SJCRH30 (cell line): ENCODE data around the gene PCDHB14. TPM values are rescaled to one million over a fixed set of nuclear protein-coding genes. Genes with fewer than 3 reads are reported as not detected.
"Not testable (repeated sequence)": the region's sequence is repeated elsewhere in the genome, so short reads cannot be mapped to it uniquely, and the experiment has no call there.

Experiments used
- DNase-seq, 2 experiments: peaks; one replicate each; pipeline ENCODE4 v3.0.0-alpha.2; 2015 to 2020
- H3K27ac ChIP-seq: fragments of 250-450 bp; sonication (Bioruptor Pico); 2 replicates; pipeline ENCODE4 v1.5.1; 2020; ENCODE audit warnings: mild to moderate bottlenecking, moderate library complexity
- H3K27me3 ChIP-seq: fragments of 250-450 bp; sonication (Bioruptor Pico); 2 replicates; pipeline ENCODE4 v1.5.1; 2020; ENCODE audit warnings: mild to moderate bottlenecking, moderate library complexity
- H3K36me3 ChIP-seq: fragments of 250-450 bp; sonication (Bioruptor Pico); 2 replicates; pipeline ENCODE4 v1.5.1; 2020; ENCODE audit warnings: mild to moderate bottlenecking, moderate library complexity
- H3K4me1 ChIP-seq: fragments of 250-450 bp; sonication (Bioruptor Pico); 2 replicates; pipeline ENCODE4 v1.5.1; 2020; ENCODE audit warnings: mild to moderate bottlenecking, moderate library complexity
- H3K4me3 ChIP-seq: fragments of 250-450 bp; sonication (Bioruptor Pico); 2 replicates; pipeline ENCODE4 v1.5.1; 2020; ENCODE audit warnings: mild to moderate bottlenecking, moderate library complexity
- H3K9me3 ChIP-seq: fragments of 250-450 bp; sonication (Bioruptor Pico); replicated peaks from 2 replicates; pipeline ENCODE4 v1.5.1; 2020; ENCODE audit warnings: mild to moderate bottlenecking, moderate library complexity
- total RNA-seq: library from RNA; depleted of rRNA; stranded (reverse); fragments of >200 nt; shearing (Covaris generic); gene quantifications from 2 replicates; pipeline ENCODE4 v1.2.3, GENCODE V29; 2014

PCDHB14 gene
- total RNA-seq, 1 experiment from 2014 or later: 10.9 TPM

DNA sequence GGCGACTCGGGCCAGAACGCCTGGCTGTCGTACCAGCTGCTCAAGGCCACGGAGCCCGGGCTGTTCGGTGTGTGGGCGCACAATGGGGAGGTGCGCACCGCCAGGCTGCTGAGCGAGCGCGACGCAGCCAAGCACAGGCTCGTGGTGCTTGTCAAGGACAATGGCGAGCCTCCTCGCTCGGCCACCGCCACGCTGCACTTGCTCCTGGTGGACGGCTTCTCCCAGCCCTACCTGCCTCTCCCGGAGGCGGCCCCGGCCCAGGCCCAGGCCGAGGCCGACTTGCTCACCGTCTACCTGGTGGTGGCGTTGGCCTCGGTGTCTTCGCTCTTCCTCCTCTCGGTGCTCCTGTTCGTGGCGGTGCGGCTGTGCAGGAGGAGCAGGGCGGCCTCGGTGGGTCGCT lies 28.8 kb upstream of the PCDHB14 start:
- H3K9me3 ChIP-seq, H3K27ac ChIP-seq, H3K4me3 ChIP-seq, DNase-seq, H3K27me3 ChIP-seq, H3K36me3 ChIP-seq, H3K4me1 ChIP-seq: not testable (repeated sequence)

DNA sequence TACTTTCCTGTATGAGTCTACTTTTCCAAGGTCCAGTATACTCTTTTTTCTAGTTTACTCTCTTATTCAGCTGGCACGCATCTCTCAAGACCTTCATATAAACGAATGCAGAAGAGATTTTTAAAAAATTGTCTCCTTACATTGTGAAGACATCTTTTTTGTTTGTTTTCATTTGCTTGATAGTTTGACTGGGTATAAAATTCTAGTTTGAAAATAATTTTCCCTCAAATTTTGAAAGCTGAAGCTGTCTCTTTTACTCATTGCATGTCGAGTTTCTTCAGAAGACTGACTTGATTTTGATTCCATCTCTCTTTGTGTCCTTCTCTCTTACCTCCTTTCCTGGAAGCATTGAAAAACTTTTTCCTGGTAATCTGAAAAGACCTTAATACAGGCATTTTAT lies 26.8 kb upstream of the PCDHB14 start:
- DNase-seq: no peak

DNA sequence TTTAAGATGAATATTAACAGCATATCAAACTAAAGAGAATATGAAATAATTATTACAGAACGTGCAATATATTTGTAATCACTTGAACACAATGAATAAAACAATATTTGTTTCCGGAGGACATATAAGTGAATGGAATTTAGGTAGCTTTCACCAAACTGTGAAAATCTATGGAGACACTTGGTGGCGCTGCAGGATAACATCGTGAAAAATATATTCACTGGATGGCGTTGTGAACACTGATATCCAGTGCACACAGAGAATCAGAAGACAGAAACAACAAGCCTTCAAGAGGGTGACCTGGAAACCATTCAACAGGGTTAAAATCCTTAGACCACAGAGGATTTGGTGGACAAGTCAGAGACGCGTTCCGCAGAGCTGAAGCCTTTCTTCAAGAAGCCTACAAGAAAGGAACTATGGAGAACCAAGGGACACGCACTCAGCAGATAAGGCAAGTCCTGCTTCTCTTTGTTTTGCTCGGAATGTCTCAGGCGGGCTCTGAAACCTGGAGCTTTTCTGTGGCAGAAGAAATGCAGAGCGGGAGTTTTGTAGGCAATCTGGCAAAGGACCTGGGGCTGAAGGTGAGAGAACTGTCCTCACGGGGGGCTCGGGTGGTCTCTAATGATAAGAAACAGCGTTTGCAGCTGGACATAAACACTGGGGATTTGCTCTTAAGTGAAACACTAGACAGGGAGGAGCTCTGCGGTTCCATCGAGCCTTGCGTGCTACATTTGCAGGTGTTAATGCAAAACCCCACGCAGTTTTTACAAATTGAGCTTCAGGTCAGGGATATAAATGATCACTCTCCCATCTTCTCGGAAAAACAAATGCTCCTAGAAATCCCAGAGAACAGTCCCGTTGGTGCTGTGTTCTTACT lies 23.5 kb upstream of the PCDHB14 start, which contains the start of gene PCDHB11:
TSS of gene PCDHB11 (plus strand) at position 269 of the 877 bp plus-strand sequence. CDS start at position 417, 148 bp downstream.
- Histone ChIP-seq H3K4me1 (no peaks in the 10 kb centered on the region), H3K36me3 (no peaks in the 10 kb centered on the region), H3K4me3 (peak within 1 kb of the TSS; percentile 62), H3K27ac (peak within 1 kb of the TSS; percentile 46), H3K9me3 (no peaks in the 10 kb centered on the region; the same call in 1 of the 2 replicates), H3K27me3 (no peaks in the 10 kb centered on the region)
- peak; percentile 35 to 82 for DNase-seq

More for the DNA sequence above, 26.8 kb upstream of the PCDHB14 start:
- no peaks in the 10 kb centered on the region for H3K27me3 ChIP-seq
- no peak overlapping the region for H3K4me3 ChIP-seq
- no peak overlapping the region for H3K27ac ChIP-seq
- no peaks in the 10 kb centered on the region; the same call in 1 of the 2 replicates for H3K9me3 ChIP-seq
- no peaks in the 10 kb centered on the region for H3K4me1 ChIP-seq
- no peaks in the 10 kb centered on the region for H3K36me3 ChIP-seq

GRCh38 chr5:141201126-141201525 lies 22.0 kb upstream of the PCDHB14 start:
- not testable (repeated sequence) for H3K36me3 ChIP-seq, H3K9me3 ChIP-seq, H3K4me3 ChIP-seq, DNase-seq, H3K27me3 ChIP-seq, H3K27ac ChIP-seq, H3K4me1 ChIP-seq

GRCh38 chr5:141201646-141202045 lies 21.5 kb upstream of the PCDHB14 start:
- H3K27ac ChIP-seq, H3K9me3 ChIP-seq, DNase-seq, H3K4me3 ChIP-seq, H3K4me1 ChIP-seq, H3K27me3 ChIP-seq, H3K36me3 ChIP-seq: not testable (repeated sequence)

- peak in 1 of 2 experiments; percentile 55 for DNase-seq
Observed at GRCh38 chr5:141208478-141208877, 14.7 kb upstream of the PCDHB14 start, which contains the start of gene PCDHB12. PCDHB12 (plus strand) TSS chr5:141208719; CDS start chr5:141208908, 189 bp downstream.

GRCh38 chr5:141210281-141210680 lies 12.9 kb upstream of the PCDHB14 start:
- H3K27me3 ChIP-seq, H3K36me3 ChIP-seq, DNase-seq, H3K27ac ChIP-seq, H3K4me3 ChIP-seq, H3K4me1 ChIP-seq: not testable (repeated sequence)
- peaks cover 11% of the 10 kb centered on the region for H3K9me3 ChIP-seq

More at GRCh38 chr5:141208478-141208877, 14.7 kb upstream of the PCDHB14 start, which contains the start of gene PCDHB12:
- peaks cover 8% of the 10 kb centered on the region for H3K9me3 ChIP-seq
- peak within 1 kb of the TSS; percentile 57 for H3K4me3 ChIP-seq
- no peaks in the 10 kb centered on the region for H3K27me3 ChIP-seq
- H3K36me3 ChIP-seq: no peaks in the 10 kb centered on the region; the same call in none of the 2 replicates
- no peaks in the 10 kb centered on the region for H3K4me1 ChIP-seq
- peak within 1 kb of the TSS; percentile 48 for H3K27ac ChIP-seq

- H3K27me3 ChIP-seq, DNase-seq, H3K4me3 ChIP-seq, H3K27ac ChIP-seq, H3K36me3 ChIP-seq, H3K4me1 ChIP-seq: not testable (repeated sequence)
- H3K9me3 ChIP-seq: peaks cover 11% of the 10 kb centered on the region
Observed at GRCh38 chr5:141210849-141211248, 12.3 kb upstream of the PCDHB14 start.

GRCh38 chr5:141213656-141214339 lies 9.3 kb upstream of the PCDHB14 start, which contains the start of gene PCDHB13:
PCDHB13 (plus strand) TSS chr5:141213919; CDS start chr5:141214124, 205 bp downstream.
- H3K36me3 ChIP-seq, H3K27me3 ChIP-seq, H3K27ac ChIP-seq, H3K4me1 ChIP-seq, H3K4me3 ChIP-seq: not testable (repeated sequence)
- H3K9me3 ChIP-seq: peaks cover 18% of the 10 kb centered on the region
- peak; percentile 73 to 83 for DNase-seq

GRCh38 chr5:141214583-141214982 lies 8.6 kb upstream of the PCDHB14 start:
- not testable (repeated sequence) for H3K4me1 ChIP-seq, H3K27ac ChIP-seq, H3K4me3 ChIP-seq, H3K27me3 ChIP-seq, H3K36me3 ChIP-seq, DNase-seq
- peaks cover 20% of the 10 kb centered on the region for H3K9me3 ChIP-seq

GRCh38 chr5:141215504-141215903 lies 7.6 kb upstream of the PCDHB14 start:
- H3K27me3 ChIP-seq, H3K4me1 ChIP-seq, H3K27ac ChIP-seq, H3K36me3 ChIP-seq, H3K4me3 ChIP-seq, DNase-seq: not testable (repeated sequence)
- peaks cover 17% of the 10 kb centered on the region for H3K9me3 ChIP-seq

DNA sequence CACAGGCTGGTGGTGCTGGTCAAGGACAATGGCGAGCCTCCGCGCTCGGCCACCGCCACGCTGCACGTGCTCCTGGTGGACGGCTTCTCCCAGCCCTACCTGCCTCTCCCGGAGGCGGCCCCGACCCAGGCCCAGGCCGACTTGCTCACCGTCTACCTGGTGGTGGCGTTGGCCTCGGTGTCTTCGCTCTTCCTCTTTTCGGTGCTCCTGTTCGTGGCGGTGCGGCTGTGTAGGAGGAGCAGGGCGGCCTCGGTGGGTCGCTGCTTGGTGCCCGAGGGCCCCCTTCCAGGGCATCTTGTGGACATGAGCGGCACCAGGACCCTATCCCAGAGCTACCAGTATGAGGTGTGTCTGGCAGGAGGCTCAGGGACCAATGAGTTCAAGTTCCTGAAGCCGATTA lies 7.1 kb upstream of the PCDHB14 start:
- peaks cover 16% of the 10 kb centered on the region for H3K9me3 ChIP-seq
- not testable (repeated sequence) for H3K27me3 ChIP-seq, H3K4me3 ChIP-seq, DNase-seq, H3K27ac ChIP-seq, H3K36me3 ChIP-seq, H3K4me1 ChIP-seq

DNA sequence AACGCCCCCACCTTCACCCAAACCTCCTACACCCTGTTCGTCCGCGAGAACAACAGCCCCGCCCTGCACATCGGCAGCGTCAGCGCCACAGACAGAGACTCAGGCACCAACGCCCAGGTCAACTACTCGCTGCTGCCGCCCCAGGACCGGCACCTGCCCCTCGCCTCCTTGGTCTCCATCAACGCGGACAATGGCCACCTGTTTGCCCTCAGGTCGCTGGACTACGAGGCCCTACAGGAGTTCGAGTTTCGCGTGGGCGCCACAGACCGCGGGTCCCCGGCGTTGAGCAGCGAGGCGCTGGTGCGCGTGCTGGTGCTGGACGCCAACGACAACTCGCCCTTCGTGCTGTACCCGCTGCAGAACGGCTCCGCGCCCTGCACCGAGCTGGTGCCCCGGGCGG lies 1.7 kb downstream of the PCDHB14 start:
- not testable (repeated sequence) for H3K27me3 ChIP-seq, DNase-seq, H3K4me3 ChIP-seq, H3K36me3 ChIP-seq, H3K27ac ChIP-seq, H3K4me1 ChIP-seq
- H3K9me3 ChIP-seq: 0 out of 2 replicates have a peak, but pooled peaks cover 13% of the 10 kb centered on the region

GRCh38 chr5:141225421-141225820 lies 2.3 kb downstream of the PCDHB14 start:
- H3K9me3 ChIP-seq: 0 out of 2 replicates have a peak, but pooled peaks cover 13% of the 10 kb centered on the region
- H3K36me3 ChIP-seq, H3K4me1 ChIP-seq, H3K4me3 ChIP-seq, DNase-seq, H3K27ac ChIP-seq, H3K27me3 ChIP-seq: not testable (repeated sequence)
